GM13977 (cell line): ENCODE data around the gene WNT11.

Experiments used
- DNase-seq: peaks from one replicate; pipeline ENCODE4 v3.0.0; 2012; ENCODE audit warnings: low spot score
- in situ Hi-C: fragments of 300-500 bp; cut with MboI; formaldehyde crosslinking; loops from one replicate; pipeline ENCODE4 v1.12.0; 2022; ENCODE audit warnings: low sequenced_read_pairs, low pct_unique_long_range_greater_than_20kb, mixed read lengths, inconsistent platforms; ENCODE audit not compliant: unreplicated experiment
- TF ChIP-seq, protein P1 (sequence below): IDR thresholded peaks from 2 replicates; pipeline ENCODE4 v1.5.1; 2012; ENCODE audit warnings: mild to moderate bottlenecking, control low read depth; ENCODE audit not compliant: insufficient read depth; ENCODE audit errors: extremely low read depth, missing control alignments

WNT11 gene

DNA sequence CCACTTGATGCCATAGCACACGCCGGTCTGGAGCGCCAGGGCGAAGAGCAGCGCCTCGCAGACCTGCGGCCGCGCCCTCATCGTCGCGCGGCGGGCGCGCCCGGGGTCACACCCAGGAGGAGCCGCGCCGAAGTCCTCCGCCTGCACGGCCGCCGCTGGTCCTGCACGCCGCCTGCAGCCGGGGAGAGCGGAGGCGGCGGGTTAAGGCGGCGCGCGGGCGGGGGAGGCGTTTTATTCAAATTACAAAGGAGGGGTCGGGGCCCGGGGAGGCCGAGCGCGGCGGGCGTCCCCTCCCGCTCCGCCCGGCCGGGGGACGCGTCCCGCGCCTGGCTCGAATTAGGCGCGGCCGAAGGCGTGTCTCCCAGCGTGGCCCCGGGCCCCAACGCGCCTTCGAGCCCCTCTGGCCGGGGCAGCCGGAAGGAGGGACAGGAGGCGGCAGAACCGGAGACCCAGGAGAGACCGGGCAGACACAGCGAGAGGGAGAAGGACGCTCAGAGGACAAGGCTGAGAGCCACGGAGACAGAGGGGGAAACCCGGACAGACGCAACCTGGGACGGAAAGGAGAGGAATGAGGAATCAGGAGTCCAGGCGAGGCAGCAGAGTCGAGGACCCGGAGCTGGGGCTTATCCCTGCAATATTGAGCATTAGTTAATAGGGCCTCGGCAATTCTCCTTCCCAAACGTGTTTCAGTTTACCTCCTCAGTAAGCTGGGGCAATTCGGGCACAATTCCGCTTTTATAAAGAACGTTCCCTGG lies at the start of gene WNT11:
TSS of gene WNT11 (minus strand) at position 176 of the 755 bp plus-strand sequence. CDS start at position 81, 95 bp downstream.
- in situ Hi-C loops: loop anchor here (25.0 kb wide), 1 partner anchor 456 kb away; the partner anchor contains the start of gene LRRC32
- TF ChIP-seq, protein P1, sequence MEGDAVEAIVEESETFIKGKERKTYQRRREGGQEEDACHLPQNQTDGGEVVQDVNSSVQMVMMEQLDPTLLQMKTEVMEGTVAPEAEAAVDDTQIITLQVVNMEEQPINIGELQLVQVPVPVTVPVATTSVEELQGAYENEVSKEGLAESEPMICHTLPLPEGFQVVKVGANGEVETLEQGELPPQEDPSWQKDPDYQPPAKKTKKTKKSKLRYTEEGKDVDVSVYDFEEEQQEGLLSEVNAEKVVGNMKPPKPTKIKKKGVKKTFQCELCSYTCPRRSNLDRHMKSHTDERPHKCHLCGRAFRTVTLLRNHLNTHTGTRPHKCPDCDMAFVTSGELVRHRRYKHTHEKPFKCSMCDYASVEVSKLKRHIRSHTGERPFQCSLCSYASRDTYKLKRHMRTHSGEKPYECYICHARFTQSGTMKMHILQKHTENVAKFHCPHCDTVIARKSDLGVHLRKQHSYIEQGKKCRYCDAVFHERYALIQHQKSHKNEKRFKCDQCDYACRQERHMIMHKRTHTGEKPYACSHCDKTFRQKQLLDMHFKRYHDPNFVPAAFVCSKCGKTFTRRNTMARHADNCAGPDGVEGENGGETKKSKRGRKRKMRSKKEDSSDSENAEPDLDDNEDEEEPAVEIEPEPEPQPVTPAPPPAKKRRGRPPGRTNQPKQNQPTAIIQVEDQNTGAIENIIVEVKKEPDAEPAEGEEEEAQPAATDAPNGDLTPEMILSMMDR: no peak
- DNase-seq: peak; percentile 72

DNA sequence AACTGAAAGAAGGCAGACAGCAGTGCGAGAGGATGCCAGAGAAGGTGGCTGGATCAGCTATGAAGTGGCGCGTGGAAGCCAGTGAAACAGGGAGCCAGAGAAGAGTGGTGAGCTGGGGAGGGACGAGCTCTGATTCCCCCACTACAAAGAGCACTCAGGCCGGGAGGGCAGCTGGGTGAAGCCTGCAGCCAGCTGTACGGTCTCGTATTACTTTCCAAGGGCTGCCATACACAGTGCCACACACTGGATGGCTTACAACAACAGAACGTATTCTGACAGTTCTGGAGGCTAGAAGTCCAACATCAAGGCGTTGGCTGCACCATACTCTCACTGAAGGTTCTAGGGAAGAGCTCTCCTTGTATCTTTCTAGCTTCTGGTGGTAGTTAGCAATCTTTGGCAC lies 47.1 kb upstream of the WNT11 start:
- in situ Hi-C loops: no loop called here
- DNase-seq: no peak
- TF ChIP-seq, protein P1: no peak

DNA sequence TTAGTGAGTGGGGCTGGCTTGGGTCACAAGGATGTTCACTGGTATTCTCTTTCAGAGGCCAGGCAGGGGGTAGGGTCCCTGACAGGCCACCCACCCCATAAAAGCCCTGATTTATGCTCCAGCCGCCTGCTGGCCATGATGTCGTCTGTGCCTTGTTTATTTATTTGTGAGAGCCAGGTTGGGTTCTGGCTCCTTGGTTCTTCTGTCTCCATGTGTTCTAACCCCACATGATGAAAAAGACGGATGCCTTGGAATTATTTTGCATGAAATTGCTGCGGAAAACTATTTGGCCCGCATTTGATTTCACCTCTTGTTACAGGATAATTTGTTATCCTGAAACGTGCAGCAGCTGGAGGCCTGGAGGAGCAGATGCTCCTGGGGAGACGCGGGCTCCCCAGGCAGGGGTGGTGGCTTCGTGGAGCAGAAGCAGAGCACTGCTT lies 46.3 kb upstream of the WNT11 start:
- in situ Hi-C loops: no loop called here
- TF ChIP-seq, protein P1: no peak
- no peak for DNase-seq

DNA sequence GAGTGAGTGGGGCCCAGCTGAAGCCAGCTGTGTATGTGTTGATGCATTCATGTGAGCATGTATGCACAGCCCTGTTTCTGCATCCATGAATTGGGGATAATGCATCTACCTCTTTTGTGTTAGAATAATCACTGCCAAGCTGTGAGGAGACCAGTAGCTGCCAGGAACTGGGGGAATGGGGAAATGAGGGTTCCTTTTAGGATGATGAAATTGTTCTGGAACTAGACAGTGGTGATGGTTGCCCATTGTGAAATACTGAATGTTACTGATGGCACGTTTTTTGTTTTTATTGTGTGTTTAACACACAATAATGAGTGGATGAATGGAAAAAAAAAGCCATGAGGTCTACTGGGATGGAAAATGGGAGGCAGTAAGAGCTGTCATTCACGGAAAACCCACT lies 45.3 kb upstream of the WNT11 start:
- in situ Hi-C loops: no loop called here
- TF ChIP-seq, protein P1: no peak
- DNase-seq: no peak

DNA sequence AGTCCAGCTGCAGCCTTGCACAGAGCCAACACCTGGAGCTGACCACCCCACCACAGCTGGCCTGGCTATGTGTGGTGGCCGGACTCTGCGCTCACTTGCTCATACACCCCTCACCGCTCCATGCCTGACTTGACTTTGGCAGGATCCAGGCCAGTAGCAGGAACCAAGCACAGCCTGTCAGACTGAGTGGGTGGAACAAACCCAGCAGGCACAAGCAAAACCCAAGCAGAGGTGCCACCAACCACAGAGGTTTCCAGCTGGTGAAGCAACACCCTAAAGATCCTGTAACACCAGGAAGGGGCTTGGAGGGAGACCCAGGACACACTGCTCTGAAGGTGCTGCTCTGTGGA lies 44.9 kb upstream of the WNT11 start:
- DNase-seq: no peak
- TF ChIP-seq, protein P1: no peak
- in situ Hi-C loops: no loop called here

DNA sequence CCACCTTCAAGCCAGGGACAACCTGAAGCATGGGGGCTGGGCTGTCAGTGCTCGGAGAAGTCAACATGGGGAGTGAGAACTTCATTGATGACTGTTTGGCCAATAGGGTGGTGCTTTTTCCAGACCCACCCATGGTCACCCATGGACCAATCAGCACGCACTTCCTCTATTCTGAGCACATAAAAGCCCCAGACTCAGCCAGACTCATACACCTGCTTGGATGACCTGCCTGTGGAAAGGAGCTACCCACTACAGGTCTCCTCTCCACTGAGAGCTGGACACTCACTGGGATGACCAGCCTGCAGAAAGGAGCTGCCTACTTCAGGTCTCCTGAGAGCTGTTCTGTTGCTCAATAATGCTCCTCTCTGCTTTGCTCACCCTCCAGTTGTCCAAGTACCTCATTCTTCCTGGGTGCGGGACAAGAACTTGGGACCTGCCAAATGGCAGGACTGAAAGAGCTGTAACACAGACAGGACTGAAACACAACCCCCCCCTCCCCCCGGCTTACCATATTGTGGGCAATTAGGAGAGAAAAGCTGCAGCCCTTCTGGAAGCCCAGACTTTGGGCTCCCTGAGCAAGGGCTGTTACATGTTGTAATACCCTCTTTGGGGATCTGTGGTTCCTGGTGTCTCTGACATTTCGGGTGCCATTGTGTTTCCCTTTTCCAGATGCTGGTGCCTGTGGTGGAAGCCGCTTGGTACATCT lies 44.4 kb upstream of the WNT11 start:
- in situ Hi-C loops: no loop called here
- TF ChIP-seq, protein P1: no peak
- no peak for DNase-seq
